HCT116 (cell line): ENCODE measurements around the gene LYSMD4. TPM values are rescaled to one million over a fixed set of nuclear protein-coding genes. Genes with fewer than 3 reads are reported as not detected.
A peak's percentile ranks its signal among the peaks of the same experiment; 100 is the strongest.

Experiments
- ATAC-seq: fragments of 200-7000 bp; cut with Tn5 transposase; 2 replicates; pipeline ENCODE4 v1.9.1; 2020; ENCODE audit warnings: mild to moderate bottlenecking, moderate library complexity
- BruUV-seq: library from RNA; stranded (reverse); fragments of 400-500 nt; replicated peaks from 2 replicates; lab custom pipeline; 2021; lab: Mats Ljungman, UMichigan
- CTCF ChIA-PET: fragments of 300-600 bp; sonication (Branson Sonifier 250); formaldehyde crosslinking; loops from one replicate; lab custom pipeline; 2021; ENCODE audit warnings: antibody characterized with exemption; lab: Charles Lee
- POLR2A ChIA-PET: fragments of 300-600, 350-600 bp; sonication (Branson Sonifier 250); formaldehyde crosslinking; loops from one replicate; lab custom pipeline; 2021; ENCODE audit warnings: antibody characterized with exemption; lab: Charles Lee
- RAD21 ChIA-PET, 2 experiments: fragments of 300-600 bp; sonication (Branson Sonifier 250); formaldehyde crosslinking; loops; one replicate each; lab custom pipeline; 2023; ENCODE audit warnings: low total read pairs in 2 of 2; ENCODE audit not compliant: uncharacterized antibody in 2 of 2, unreplicated experiment in 2 of 2, low non-redundant PET in 1 of 2; lab: Charles Lee
- DNase-seq: peaks from one replicate; pipeline ENCODE4 v3.0.0-alpha.2; 2010; ENCODE audit warnings: low read depth, low spot score
- H2AFZ ChIP-seq: fragments of 200-600 bp; shearing (Covaris generic), sonication (generic); 2 replicates; pipeline ENCODE4 v1.6.1; 2017; ENCODE audit warnings: low read depth, mixed run types, mixed read lengths, antibody characterized with exemption, low read length; ENCODE audit not compliant: poor library complexity, severe bottlenecking
- H3K27ac ChIP-seq: 2 replicates; pipeline ENCODE4 v1.5.1; 2012; ENCODE audit warnings: low read depth, low read length
- H3K27me3 ChIP-seq: fragments of 200-600 bp; sonication (generic); 2 replicates; pipeline ENCODE4 v1.6.1; 2016; ENCODE audit warnings: mixed run types, low read length, mixed read lengths; ENCODE audit not compliant: insufficient read depth
- H3K36me3 ChIP-seq, 2 experiments: fragments of 200-500 bp in 1 of 2; fragments of 200-600 bp in 1 of 2; sonication (Bioruptor generic) in 1 of 2; sonication (generic) in 1 of 2; 2 replicates each; pipeline versions ENCODE4 v1.5.1 to v1.6.1; 2014 to 2016; ENCODE audit warnings: low read length in 2 of 2, inconsistent platforms in 1 of 2, mixed read lengths in 1 of 2, mixed run types in 1 of 2; ENCODE audit not compliant: insufficient read depth in 2 of 2, control insufficient read depth in 1 of 2
- H3K4me1 ChIP-seq, 2 experiments: fragments of 200-600 bp in 1 of 2; sonication (generic) in 1 of 2; 2 replicates each; pipeline versions ENCODE4 v1.5.1 to v1.6.1; 2012 to 2017; ENCODE audit warnings: low read length in 2 of 2, inconsistent platforms in 1 of 2, mild to moderate bottlenecking in 1 of 2, mixed read lengths in 1 of 2, mixed run types in 1 of 2, moderate library complexity in 1 of 2; ENCODE audit not compliant: insufficient read depth in 2 of 2, control insufficient read depth in 1 of 2
- H3K4me2 ChIP-seq: fragments of 200-600 bp; sonication (generic); 2 replicates; pipeline ENCODE4 v1.6.1; 2017; ENCODE audit warnings: mixed run types, low read length, mixed read lengths
- H3K4me3 ChIP-seq, 2 experiments: fragments of 200-600 bp in 1 of 2; sonication (generic) in 1 of 2; replicated peaks in 1 of 2; 2 replicates each; pipeline ENCODE4 v1.5.1; 2011 to 2016; ENCODE audit warnings: low read length in 2 of 2, control low read depth in 1 of 2, low read depth in 1 of 2, mild to moderate bottlenecking in 1 of 2, mixed read lengths in 1 of 2, mixed run types in 1 of 2
- H3K79me2 ChIP-seq: fragments of 200-600 bp; sonication (generic); 2 replicates; pipeline ENCODE4 v1.6.1; 2017; ENCODE audit warnings: mild to moderate bottlenecking, mixed run types, low read length, moderate library complexity, mixed read lengths; ENCODE audit not compliant: insufficient read depth
- H3K9ac ChIP-seq: fragments of 200-600 bp; sonication (generic); 2 replicates; pipeline ENCODE4 v1.6.1; 2016; ENCODE audit warnings: low read length, mixed read lengths
- H3K9me2 ChIP-seq: fragments of 200-600 bp; sonication (generic), shearing (Covaris generic); 2 replicates; pipeline ENCODE4 v1.6.1; 2017; ENCODE audit warnings: mixed run types, mild to moderate bottlenecking, moderate library complexity; ENCODE audit not compliant: insufficient read depth
- H3K9me3 ChIP-seq, 2 experiments: fragments of 200-500 bp in 1 of 2; fragments of 200-600 bp in 1 of 2; sonication (Bioruptor generic) in 1 of 2; sonication (generic) in 1 of 2; 2 replicates each; pipeline ENCODE4 v1.6.1; 2014 to 2017; ENCODE audit warnings: low read length in 2 of 2, mixed read lengths in 2 of 2, inconsistent platforms in 1 of 2, low read depth in 1 of 2, mild to moderate bottlenecking in 1 of 2, mixed run types in 1 of 2, moderate library complexity in 1 of 2; ENCODE audit not compliant: control insufficient read depth in 1 of 2, insufficient read depth in 1 of 2
- H4K20me1 ChIP-seq: fragments of 200-600 bp; sonication (generic), shearing (Covaris generic); 2 replicates; pipeline ENCODE4 v1.6.1; 2017; ENCODE audit warnings: mixed run types, mild to moderate bottlenecking, moderate library complexity; ENCODE audit not compliant: insufficient read depth
- ATF3 ChIP-seq: IDR thresholded peaks from 2 replicates; pipeline ENCODE4 v1.6.1; 2012
- CBX3 ChIP-seq: IDR thresholded peaks from 2 replicates; pipeline ENCODE4 v1.6.1; 2012; ENCODE audit warnings: low read depth
- EGR1 ChIP-seq: IDR thresholded peaks from 2 replicates; pipeline ENCODE4 v1.6.1; 2012; ENCODE audit warnings: low read depth
- ELF1 ChIP-seq: IDR thresholded peaks from 2 replicates; pipeline ENCODE4 v1.6.1; 2012; ENCODE audit warnings: low read depth, borderline replicate concordance
- EZH2phosphoT487 ChIP-seq: fragments of 200-600 bp; IDR thresholded peaks from 2 replicates; pipeline ENCODE4 v1.6.1; 2018; ENCODE audit warnings: antibody characterized with exemption, borderline replicate concordance
- JUND ChIP-seq: IDR thresholded peaks from 2 replicates; pipeline ENCODE4 v1.6.1; 2012
- POLR2AphosphoS5 ChIP-seq: IDR thresholded peaks from 2 replicates; pipeline ENCODE4 v1.6.1; 2011; ENCODE audit warnings: mild to moderate bottlenecking, low read depth, low read length, moderate library complexity
- REST ChIP-seq: IDR thresholded peaks from 2 replicates; pipeline ENCODE4 v1.6.1; 2012; ENCODE audit warnings: low read depth
- SIN3A ChIP-seq: IDR thresholded peaks from 2 replicates; pipeline ENCODE4 v1.6.1; 2012; ENCODE audit warnings: low read depth
- SP1 ChIP-seq: IDR thresholded peaks from 2 replicates; pipeline ENCODE4 v1.6.1; 2012; ENCODE audit warnings: low read depth
- SRF ChIP-seq: IDR thresholded peaks from 2 replicates; pipeline ENCODE4 v1.6.1; 2012; ENCODE audit warnings: low read depth
- TCF7L2 ChIP-seq: IDR thresholded peaks from 2 replicates; pipeline ENCODE4 v1.7.0; 2011; ENCODE audit warnings: borderline replicate concordance, inconsistent platforms; ENCODE audit not compliant: insufficient read depth, insufficient read length; ENCODE audit errors: extremely low read depth
- YY1 ChIP-seq: IDR thresholded peaks from 2 replicates; pipeline ENCODE4 v1.6.1; 2011; ENCODE audit warnings: low read length, low read depth, moderate library complexity, mild to moderate bottlenecking; ENCODE audit not compliant: insufficient replicate concordance; ENCODE audit errors: extremely low read depth
- ZNF274 ChIP-seq: fragments of 200-500 bp; sonication (Bioruptor generic); IDR thresholded peaks from 2 replicates; pipeline ENCODE4 v1.6.1; 2014; ENCODE audit warnings: mild to moderate bottlenecking, low read depth, low read length, inconsistent platforms
- intact Hi-C: fragments of 100-400 bp; cut with micrococcal nuclease; formaldehyde crosslinking; loops from 2 replicates; pipeline ENCODE4 v1.10.0; 2022
- total RNA-seq: library from RNA; stranded (reverse); gene quantifications from one replicate; pipeline ENCODE4 v1.2.1, GENCODE V29; 2021; ENCODE audit not compliant: unreplicated experiment
- TF ChIP-seq, protein P1 (sequence below): IDR thresholded peaks from 2 replicates; pipeline ENCODE4 v1.6.1; 2012

Gene LYSMD4
- total RNA-seq, 1 experiment from 2014 or later = 8.6 TPM

DNA sequence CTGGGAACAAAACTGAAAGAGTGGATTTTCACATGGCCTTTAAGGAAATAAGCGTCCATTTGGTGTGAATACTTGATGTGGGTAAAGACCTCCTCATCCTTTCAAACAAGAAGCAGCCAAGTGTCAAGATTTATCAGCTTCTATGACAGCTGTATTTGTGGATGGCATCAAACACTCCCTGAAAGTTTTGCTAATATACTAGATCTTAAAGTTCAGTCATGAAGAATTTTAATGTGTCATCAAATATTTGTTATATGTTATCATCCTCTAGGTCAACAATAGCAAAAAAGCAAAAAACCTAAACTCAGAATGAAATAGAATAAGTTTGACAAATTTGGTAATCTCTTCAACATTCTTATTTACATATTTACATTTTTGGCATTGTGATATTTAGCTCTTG is 29.1 kb upstream of the LYSMD4 start:
- Histone ChIP-seq H3K4me2 (no peak overlapping the region), H3K4me1 (no peaks in the 10 kb centered on the region), H2AFZ (no peak overlapping the region), H3K9me2 (no peaks in the 10 kb centered on the region), H3K27me3 (no peaks in the 10 kb centered on the region), H3K36me3 (no peaks in the 10 kb centered on the region), H3K9me3 (no peaks in the 10 kb centered on the region), H3K79me2 (no peaks in the 10 kb centered on the region), H4K20me1 (no peaks in the 10 kb centered on the region), H3K27ac (no peak overlapping the region), H3K4me3 (no peak overlapping the region), H3K9ac (no peak overlapping the region)
- ChIA-PET RAD21 (no interaction called here), CTCF (no interaction called here), POLR2A (no interaction called here)
- DNase-seq (no peak), ATAC-seq (no peak)
- BruUV-seq = no TSS peak
- intact Hi-C loops = no loop called here
- TF ChIP-seq EGR1 (no peak), POLR2AphosphoS5 (no peak), SRF (no peak), TCF7L2 (no peak)

- Histone ChIP-seq H3K9ac (no peak overlapping the region), H3K9me2 (no peaks in the 10 kb centered on the region), H3K4me3 (no peak overlapping the region), H3K79me2 (no peaks in the 10 kb centered on the region), H3K27me3 (no peaks in the 10 kb centered on the region), H4K20me1 (no peaks in the 10 kb centered on the region), H3K4me1 (no peaks in the 10 kb centered on the region; a peak in 1 of 4 replicates), H3K4me2 (no peak overlapping the region), H3K36me3 (no peaks in the 10 kb centered on the region), H3K9me3 (no peaks in the 10 kb centered on the region), H2AFZ (peak overlapping the region; percentile 44), H3K27ac (no peak overlapping the region)
- peak; percentile 56 for DNase-seq
- CTCF ChIA-PET = interaction anchor here (0.5 to 3.0 kb wide), 28 partner anchors 11 to 651 kb away, joined by 3 to 41 read pairs (median 4); partner anchors contain the start of genes LRRC28, LYSMD4 and SYNM
- BruUV-seq = no TSS peak
- POLR2A ChIA-PET = interaction anchor here (1.1 to 1.9 kb wide), 2 partner anchors 22 to 52 kb away, joined by 4 to 5 read pairs; partner anchors contain the start of gene LYSMD4
- ATAC-seq = peak; percentile 97
- RAD21 ChIA-PET = interaction anchor here (0.6 to 1.0 kb wide), 5 partner anchors 23 to 483 kb away, joined by 3 to 5 read pairs (median 3); partner anchors contain the start of gene LYSMD4 (in 1 of the 2)
- intact Hi-C loops = loop anchor here (1.0 to 10.0 kb wide), 4 partner anchors 51 to 651 kb away; partner anchors contain the start of gene SYNM
- TF ChIP-seq SP1 = no peak
- no peak for TF ChIP-seq EZH2phosphoT487
- no peak for TF ChIP-seq TCF7L2
- TF ChIP-seq CBX3 = no peak
- TF ChIP-seq JUND = no peak
- no peak for TF ChIP-seq ATF3
- no peak for TF ChIP-seq SIN3A
- no peak for TF ChIP-seq ELF1
- no peak for TF ChIP-seq SRF
- TF ChIP-seq, protein P1, sequence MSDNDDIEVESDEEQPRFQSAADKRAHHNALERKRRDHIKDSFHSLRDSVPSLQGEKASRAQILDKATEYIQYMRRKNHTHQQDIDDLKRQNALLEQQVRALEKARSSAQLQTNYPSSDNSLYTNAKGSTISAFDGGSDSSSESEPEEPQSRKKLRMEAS = peak; percentile 48
- TF ChIP-seq YY1 = no peak
- no peak for TF ChIP-seq EGR1
- no peak for TF ChIP-seq ZNF274
- no peak for TF ChIP-seq REST
Measured at GRCh38 chr15:99755692-99756409, 22.6 kb upstream of the LYSMD4 start.
